K562 (cell line): Measurements from ENCODE around the gene ANKRD31. TPM values are rescaled to one million over a fixed set of nuclear protein-coding genes. Genes with fewer than 3 reads are reported as not detected.

Experiments
- ATAC-seq: fragments of 200-7000 bp; cut with Tn5 transposase; 3 replicates; pipeline ENCODE4 v1.9.1; 2020; ENCODE audit warnings: moderate library complexity
- BruUV-seq: library from RNA; stranded (reverse); fragments of 400-500 nt; replicated peaks from 2 replicates; lab custom pipeline; 2021; lab: Mats Ljungman, UMichigan
- CTCF ChIA-PET: fragments of 300-600 bp; formaldehyde crosslinking; extraction: SDS; loops from one replicate; lab custom pipeline; 2021; ENCODE audit warnings: low intra/inter-chr PET ratio; lab: Yijun Ruan, JAX
- POLR2A ChIA-PET: fragments of 300-600, 350-650 bp; sonication (Branson Sonifier 250); formaldehyde crosslinking; extraction: SDS; loops from one replicate; lab custom pipeline; 2021; ENCODE audit warnings: antibody characterized with exemption, inconsistent platforms; lab: Yijun Ruan, JAX
- DNase-seq, 4 experiments: peaks; one replicate each; pipeline versions ENCODE4 v3.0.0 to v3.0.0-alpha.2; 2011 to 2018; ENCODE audit warnings: low spot score in 3 of 4, mixed read lengths in 3 of 4; ENCODE audit errors: extremely low read depth in 1 of 4
- FAIRE-seq: peaks from 2 replicates; lab custom pipeline; 2011; peaks lifted over from hg19 to GRCh38; lab: Jason Lieb, UNC
- H2AFZ ChIP-seq: 2 replicates; pipeline ENCODE4 v1.6.0; 2011; ENCODE audit warnings: low read depth, low read length, control low read depth, inconsistent platforms
- H3K27ac ChIP-seq: fragments of 200-600 bp; 3 replicates; pipeline ENCODE4 v1.8.0; 2011; ENCODE audit warnings: low read depth, mild to moderate bottlenecking, control low read depth, inconsistent platforms, low read length, moderate library complexity, mixed read lengths; ENCODE audit errors: extremely low read depth
- H3K27me3 ChIP-seq, 2 experiments: fragments of 300-600 bp in 1 of 2; 2 replicates in 1 of 2; 3 replicates in 1 of 2; pipeline versions ENCODE4 v1.6.0 to v1.8.0; 2011; ENCODE audit warnings: inconsistent platforms in 2 of 2, low read length in 2 of 2, mild to moderate bottlenecking in 1 of 2, mixed read lengths in 1 of 2, moderate library complexity in 1 of 2; ENCODE audit not compliant: control insufficient read depth in 2 of 2, insufficient read depth in 2 of 2
- H3K36me3 ChIP-seq: fragments of 300-600 bp; 3 replicates; pipeline ENCODE4 v1.8.0; 2011; ENCODE audit warnings: mild to moderate bottlenecking, low read length, inconsistent platforms; ENCODE audit not compliant: control insufficient read depth, insufficient read depth
- H3K4me1 ChIP-seq, 2 experiments: fragments of 200-600 bp in 1 of 2; replicated peaks in 1 of 2; 2 replicates in 1 of 2; 3 replicates in 1 of 2; pipeline versions ENCODE4 v1.5.1 to v1.8.0; 2011; ENCODE audit warnings: inconsistent platforms in 2 of 2, low read length in 2 of 2, mild to moderate bottlenecking in 1 of 2, mixed read lengths in 1 of 2, moderate library complexity in 1 of 2; ENCODE audit not compliant: control insufficient read depth in 2 of 2, insufficient read depth in 2 of 2
- H3K4me2 ChIP-seq: 2 replicates; pipeline ENCODE4 v1.6.1; 2011; ENCODE audit warnings: low read length, control low read depth, inconsistent platforms, mixed read lengths; ENCODE audit not compliant: insufficient read depth
- H3K4me3 ChIP-seq: fragments of 200-600 bp; sonication (generic), shearing (Covaris generic); 2 replicates; pipeline ENCODE4 v1.5.1; 2016; ENCODE audit warnings: control low read depth, inconsistent platforms
- H3K79me2 ChIP-seq: fragments of 200-600 bp; 3 replicates; pipeline ENCODE4 v1.8.0; 2011; ENCODE audit warnings: low read length, inconsistent platforms; ENCODE audit not compliant: control insufficient read depth, insufficient read depth
- H3K9ac ChIP-seq, 2 experiments: 2 replicates each; pipeline versions ENCODE4 v1.6.0 to v1.6.1; 2011; ENCODE audit warnings: low read depth in 2 of 2, low read length in 2 of 2, control low read depth in 1 of 2, inconsistent platforms in 1 of 2, mild to moderate bottlenecking in 1 of 2, mixed read lengths in 1 of 2; ENCODE audit not compliant: insufficient read depth in 1 of 2
- H3K9me1 ChIP-seq: one replicate; pipeline ENCODE4 v1.6.0; 2011; ENCODE audit warnings: inconsistent platforms, mild to moderate bottlenecking, low read length, moderate library complexity; ENCODE audit not compliant: control insufficient read depth, insufficient read depth
- H3K9me3 ChIP-seq: replicated peaks from 2 replicates; pipeline ENCODE4 v1.5.1; 2011; ENCODE audit warnings: low read depth, low read length, inconsistent platforms; ENCODE audit not compliant: control insufficient read depth, insufficient read depth
- H4K20me1 ChIP-seq: replicated peaks from 2 replicates; pipeline ENCODE4 v1.6.1; 2011; ENCODE audit warnings: low read length, inconsistent platforms, mixed read lengths; ENCODE audit not compliant: control insufficient read depth, insufficient read depth
- CEBPG ChIP-seq, 3 experiments: fragments of 200-800 bp in 1 of 3; sonication (Bioruptor generic) in 1 of 3; sonication (generic) in 1 of 3; formaldehyde crosslinking in 1 of 3; IDR thresholded peaks in 2 of 3; conservative IDR thresholded peaks in 1 of 3; 2 replicates each; pipeline versions ENCODE4 v1.6.1 to v1.8.0; 2016 to 2022; ENCODE audit warnings: missing compliant biosample characterization in 2 of 3, missing genetic modification characterization in 2 of 3, mild to moderate bottlenecking in 1 of 3, missing genetic modification reagents in 1 of 3
- ESRRB ChIP-seq: fragments of 250-450 bp; sonication (Bioruptor Pico); IDR thresholded peaks from 2 replicates; pipeline ENCODE4 v1.5.0; 2020; ENCODE audit warnings: mild to moderate bottlenecking, moderate library complexity, borderline replicate concordance
- HMGN3 ChIP-seq: IDR thresholded peaks from 2 replicates; pipeline ENCODE4 v1.6.1; 2011; ENCODE audit warnings: borderline replicate concordance, low read depth, mild to moderate bottlenecking, mixed read lengths, low read length; ENCODE audit not compliant: insufficient read length; ENCODE audit errors: extremely low read depth
- KLF13 ChIP-seq: fragments of 450-650 bp; IDR thresholded peaks from 2 replicates; pipeline ENCODE4 v1.6.1; 2016; ENCODE audit warnings: missing genetic modification characterization, low read depth, mild to moderate bottlenecking, missing compliant biosample characterization, moderate library complexity, borderline replicate concordance
- NFATC3 ChIP-seq: fragments of 450-650 bp; IDR thresholded peaks from 2 replicates; pipeline ENCODE4 v1.6.1; 2017; ENCODE audit warnings: mild to moderate bottlenecking
- XRCC5 ChIP-seq: fragments of 200-400 bp; formaldehyde crosslinking; IDR thresholded peaks from 2 replicates; pipeline ENCODE4 v1.6.1; 2017; ENCODE audit warnings: low read depth, mild to moderate bottlenecking, low read length
- ZBTB5 ChIP-seq: fragments of 450-650 bp; IDR thresholded peaks from 2 replicates; pipeline ENCODE4 v1.6.1; 2017; ENCODE audit warnings: antibody characterized with exemption
- ZBTB7A ChIP-seq: IDR thresholded peaks from 2 replicates; pipeline ENCODE4 v1.6.1; 2011; ENCODE audit warnings: low read depth, mild to moderate bottlenecking, low read length, moderate library complexity, borderline replicate concordance; ENCODE audit not compliant: control insufficient read depth
- ZNF354B ChIP-seq: fragments of 250-450 bp; sonication (Bioruptor Pico); IDR thresholded peaks from 2 replicates; pipeline ENCODE4 v1.4.0; 2020
- ZNF668 ChIP-seq: fragments of 250-450 bp; sonication (Bioruptor Pico); IDR thresholded peaks from 2 replicates; pipeline ENCODE4 v1.8.0; 2022; ENCODE audit warnings: mild to moderate bottlenecking, inconsistent platforms
- WGBS: fragments of 100-300 bp; shearing (Covaris generic); methylation state at CpG from one replicate; pipeline ENCODE4 v1.1.6; 2016; ENCODE audit warnings: low coverage, mixed read lengths; ENCODE audit not compliant: insufficient coverage; ENCODE audit errors: missing lambda C conversion rate; 5-methylcytosine and 5-hydroxymethylcytosine counted together
- in situ Hi-C: fragments of 300-500 bp; cut with MboI; formaldehyde crosslinking; loops from 4 replicates; pipeline ENCODE4 v1.15.0; 2018; ENCODE audit warnings: inconsistent platforms, mixed read lengths
- intact Hi-C: fragments of 100-400 bp; cut with micrococcal nuclease; formaldehyde crosslinking; loops from 2 replicates; pipeline ENCODE4 v1.14.2; 2022
- polyA plus RNA-seq, 8 experiments: library from polyadenylated mRNA; depleted of rRNA in 4 of 8; stranded (reverse) in 5 of 8; unstranded in 3 of 8; fragments of >200 nt; fragmentation: Nextera tagmentation in 2 of 8; fragmentation: Illumina TruSeq in 1 of 8; extraction: Ambion mirVana in 2 of 8; extraction: Trizol in 1 of 8; gene quantifications; 2 replicates each; pipeline versions ENCODE4 v1.2.1 to v1.2.3, GENCODE V29; 2011 to 2014; ENCODE audit warnings: inconsistent platforms in 1 of 8, missing spikeins in 1 of 8
- total RNA-seq, 7 experiments: library from RNA; depleted of rRNA in 6 of 7; stranded (reverse); fragments of >200 nt in 6 of 7; fragmentation: Illumina TruSeq in 2 of 7; extraction: Trizol in 2 of 7; gene quantifications; 2 replicates each; pipeline versions ENCODE4 v1.2.1 to v1.2.3, GENCODE V29; 2011 to 2021; ENCODE audit warnings: low replicate concordance in 1 of 7

ANKRD31 gene
- total and polyA plus RNA-seq, 9 of the 15 experiments (the other 6 are each of a cell fraction or from before 2014, with no cell fraction given), result under 0.01 to 0.11 (median 0.05) TPM; not detected in 1

GRCh38 chr5:75043633-75044264 is 192.9 kb downstream of the ANKRD31 start:
- 2% methylated on average over 7 of the region's 7 CpGs for WGBS
- CTCF ChIA-PET, result no interaction called here
- no peaks in the 10 kb centered on the region for H3K79me2 ChIP-seq
- peaks cover 3 to 12% of the 10 kb centered on the region in 2 experiments; a peak in 4 of 5 replicates for H3K27me3 ChIP-seq
- TF ChIP-seq HMGN3, result no peak
- TF ChIP-seq ZBTB5, result no peak
- TF ChIP-seq XRCC5, result no peak
- no peak for TF ChIP-seq CEBPG (CRISPR knock-in tag; IDR thresholded peaks at IDR 0.05)
- TF ChIP-seq CEBPG (tag; conservative IDR thresholded peaks at IDR 0.05 in 1 of 2, IDR thresholded peaks at IDR 0.05 in 1 of 2), result no peak
- no peak for TF ChIP-seq ZBTB7A
- no peak for TF ChIP-seq KLF13 (tag)
- TF ChIP-seq ZNF354B (CRISPR knock-in tag), result no peak
- TF ChIP-seq ZNF668 (CRISPR knock-in tag), result no peak
- no peak for TF ChIP-seq NFATC3
- TF ChIP-seq ESRRB (CRISPR knock-in tag), result no peak
- TF ChIP-seq, all 486 proteins: peak for 0
- intact Hi-C loops (no loop called here), in situ Hi-C loops (no loop called here)
- BruUV-seq, result no TSS peak
- H2AFZ ChIP-seq, result no peak overlapping the region
- no peaks in the 10 kb centered on the region for H3K9me1 ChIP-seq
- no peaks in the 10 kb centered on the region for H3K9me3 ChIP-seq
- FAIRE-seq (no peak), DNase-seq (no peak), ATAC-seq (no peak)
- no peak overlapping the region for H3K4me3 ChIP-seq
- no peaks in the 10 kb centered on the region for H4K20me1 ChIP-seq
- H3K4me1 ChIP-seq, result no peaks in the 10 kb centered on the region
- no peak overlapping the region for H3K9ac ChIP-seq
- H3K4me2 ChIP-seq, result no peak overlapping the region
- POLR2A ChIA-PET, result no interaction called here
- no peaks in the 10 kb centered on the region for H3K36me3 ChIP-seq
- H3K27ac ChIP-seq, result no peak overlapping the region
